Fibroblast of lung (primary cell): Measurements from ENCODE around the gene CARD18. TPM values are rescaled to one million over a fixed set of nuclear protein-coding genes. Genes with fewer than 3 reads are reported as not detected.
A peak's percentile ranks its signal among the peaks of the same experiment; 100 is the strongest.

ENCODE experiments used
- DNase-seq, 2 donors: peaks; one replicate each; pipeline versions ENCODE4 v3.0.0 to v3.0.0-alpha.2; 2010; ENCODE audit warnings: low read depth in 2 of 2
- H2AFZ ChIP-seq: 2 replicates; pipeline ENCODE4 v1.5.1; 2012; ENCODE audit warnings: low read length, control low read depth, inconsistent platforms
- H3K27ac ChIP-seq: 2 replicates; pipeline ENCODE4 v1.5.1; 2011; ENCODE audit warnings: low read length, control low read depth; ENCODE audit not compliant: insufficient read depth
- H3K27me3 ChIP-seq: 2 replicates; pipeline ENCODE4 v1.5.1; 2011; ENCODE audit warnings: mild to moderate bottlenecking, low read length; ENCODE audit not compliant: control insufficient read depth, insufficient read depth
- H3K36me3 ChIP-seq: 2 replicates; pipeline ENCODE4 v1.5.1; 2011; ENCODE audit warnings: low read length; ENCODE audit not compliant: control insufficient read depth, insufficient read depth
- H3K4me1 ChIP-seq: 2 replicates; pipeline ENCODE4 v1.5.1; 2011; ENCODE audit warnings: low read length; ENCODE audit not compliant: control insufficient read depth, insufficient read depth; ENCODE audit errors: extremely low read depth
- H3K4me2 ChIP-seq: 2 replicates; pipeline ENCODE4 v1.5.1; 2011; ENCODE audit warnings: low read length, control low read depth; ENCODE audit not compliant: insufficient read depth; ENCODE audit errors: extremely low read depth
- H3K4me3 ChIP-seq, 4 experiments: fragments of 200-600 bp in 1 of 4; sonication (generic) in 1 of 4; replicated peaks in 1 of 4; 2 replicates each; pipeline ENCODE4 v1.5.1; 2011 to 2016; ENCODE audit warnings: low read length in 4 of 4, low read depth in 3 of 4, mild to moderate bottlenecking in 3 of 4, control low read depth in 2 of 4, inconsistent platforms in 1 of 4, mixed read lengths in 1 of 4; ENCODE audit not compliant: insufficient read depth in 1 of 4; ENCODE audit errors: control extremely low read depth in 1 of 4
- H3K79me2 ChIP-seq: 2 replicates; pipeline ENCODE4 v1.5.1; 2012; ENCODE audit warnings: mild to moderate bottlenecking, low read length, inconsistent platforms; ENCODE audit not compliant: control insufficient read depth, insufficient read depth
- H3K9ac ChIP-seq: 2 replicates; pipeline ENCODE4 v1.5.1; 2011; ENCODE audit warnings: mild to moderate bottlenecking, low read length, control low read depth; ENCODE audit not compliant: insufficient read depth
- H3K9me3 ChIP-seq: 2 replicates; pipeline ENCODE4 v1.5.1; 2012; ENCODE audit warnings: low read depth, low read length; ENCODE audit not compliant: control insufficient read depth, insufficient read depth
- H4K20me1 ChIP-seq: 2 replicates; pipeline ENCODE4 v1.5.1; 2011; ENCODE audit warnings: low read length; ENCODE audit not compliant: control insufficient read depth, insufficient read depth; ENCODE audit errors: extremely low read depth
- EZH2 ChIP-seq: IDR thresholded peaks from 2 replicates; pipeline ENCODE4 v1.5.1; 2012; ENCODE audit warnings: low read length, control low read depth, mild to moderate bottlenecking; ENCODE audit errors: missing control alignments
- polyA plus RNA-seq, 2 donors: library from polyadenylated mRNA; depleted of rRNA in 1 of 2; stranded (reverse) in 1 of 2; unstranded in 1 of 2; fragments of >200 nt; gene quantifications; 2 replicates each; pipeline ENCODE4 v1.2.1, GENCODE V29; 2011 to 2012; ENCODE audit warnings: missing spikeins in 1 of 2
- total RNA-seq: library from RNA; depleted of rRNA; stranded (reverse); fragments of >200 nt; gene quantifications from 2 replicates; pipeline ENCODE4 v1.2.1, GENCODE V29; 2014
- TF ChIP-seq, protein P1 (sequence below), 2 donors: IDR thresholded peaks in 1 of 2; conservative IDR thresholded peaks in 1 of 2; 1 replicate in 1 of 2; 2 replicates in 1 of 2; pipeline ENCODE4 v1.5.1; 2011 to 2012; ENCODE audit warnings: low read length in 2 of 2, control low read depth in 1 of 2, inconsistent platforms in 1 of 2, low read depth in 1 of 2, mild to moderate bottlenecking in 1 of 2

CARD18 gene
- total and polyA plus RNA-seq, 2 donors (not counting 1 experiment from before 2014, with no cell fraction given) = not detected

DNA sequence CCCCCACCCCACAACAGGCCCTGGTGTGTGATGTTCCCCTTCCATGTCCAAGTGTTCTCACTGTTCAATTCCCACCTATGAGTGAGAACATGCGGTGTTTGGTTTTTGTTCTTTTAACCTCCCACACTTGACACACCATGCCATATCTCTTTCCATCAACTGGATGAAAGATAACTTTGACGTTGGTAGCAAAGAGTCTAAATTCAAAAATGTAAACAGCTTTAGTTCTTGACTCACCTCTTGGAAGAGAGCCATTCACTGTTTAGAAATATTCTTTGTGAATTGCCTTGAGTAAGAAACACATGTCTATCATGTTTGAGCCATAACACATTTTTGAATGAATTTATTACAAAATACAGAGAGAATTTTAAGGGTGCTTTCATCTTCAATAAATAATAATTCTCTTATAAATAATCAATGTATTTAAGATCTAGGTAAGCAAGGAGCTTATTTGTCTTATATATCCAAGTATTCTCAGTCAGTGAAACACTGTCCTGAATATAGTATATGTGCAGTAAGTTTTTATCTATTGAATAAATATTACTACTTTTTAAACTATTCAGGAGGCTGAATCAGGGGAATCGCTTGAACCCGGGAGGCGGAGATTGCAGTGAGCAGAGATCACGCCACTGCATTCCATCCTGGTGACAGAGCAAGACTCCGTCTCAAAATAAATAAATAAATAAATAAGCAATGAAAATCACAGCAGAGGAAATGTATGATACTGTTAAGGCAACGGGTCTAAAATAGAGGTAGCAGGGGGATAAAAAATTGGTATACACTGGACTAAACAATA lies 6.7 kb downstream of the CARD18 start:
- H3K9ac ChIP-seq = no peak overlapping the region
- H3K4me3 ChIP-seq = no peak overlapping the region
- H3K4me2 ChIP-seq = no peak overlapping the region
- TF ChIP-seq, protein P1, sequence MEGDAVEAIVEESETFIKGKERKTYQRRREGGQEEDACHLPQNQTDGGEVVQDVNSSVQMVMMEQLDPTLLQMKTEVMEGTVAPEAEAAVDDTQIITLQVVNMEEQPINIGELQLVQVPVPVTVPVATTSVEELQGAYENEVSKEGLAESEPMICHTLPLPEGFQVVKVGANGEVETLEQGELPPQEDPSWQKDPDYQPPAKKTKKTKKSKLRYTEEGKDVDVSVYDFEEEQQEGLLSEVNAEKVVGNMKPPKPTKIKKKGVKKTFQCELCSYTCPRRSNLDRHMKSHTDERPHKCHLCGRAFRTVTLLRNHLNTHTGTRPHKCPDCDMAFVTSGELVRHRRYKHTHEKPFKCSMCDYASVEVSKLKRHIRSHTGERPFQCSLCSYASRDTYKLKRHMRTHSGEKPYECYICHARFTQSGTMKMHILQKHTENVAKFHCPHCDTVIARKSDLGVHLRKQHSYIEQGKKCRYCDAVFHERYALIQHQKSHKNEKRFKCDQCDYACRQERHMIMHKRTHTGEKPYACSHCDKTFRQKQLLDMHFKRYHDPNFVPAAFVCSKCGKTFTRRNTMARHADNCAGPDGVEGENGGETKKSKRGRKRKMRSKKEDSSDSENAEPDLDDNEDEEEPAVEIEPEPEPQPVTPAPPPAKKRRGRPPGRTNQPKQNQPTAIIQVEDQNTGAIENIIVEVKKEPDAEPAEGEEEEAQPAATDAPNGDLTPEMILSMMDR (conservative IDR thresholded peaks at IDR 0.05 in 1 of 2, IDR thresholded peaks at IDR 0.05 in 1 of 2; ENCODE audit: low read depth in 1 of 2, low read length in 2 of 2) = no peak
- no peaks in the 10 kb centered on the region for H4K20me1 ChIP-seq
- no peaks in the 10 kb centered on the region for H3K36me3 ChIP-seq
- H3K27ac ChIP-seq = no peak overlapping the region
- H3K4me1 ChIP-seq = peaks cover 2% of the 10 kb centered on the region
- no peak overlapping the region for H2AFZ ChIP-seq
- H3K79me2 ChIP-seq = no peaks in the 10 kb centered on the region
- peak; percentile 72 to 86 for DNase-seq
- no peaks in the 10 kb centered on the region for H3K9me3 ChIP-seq
- no peaks in the 10 kb centered on the region for H3K27me3 ChIP-seq

DNA sequence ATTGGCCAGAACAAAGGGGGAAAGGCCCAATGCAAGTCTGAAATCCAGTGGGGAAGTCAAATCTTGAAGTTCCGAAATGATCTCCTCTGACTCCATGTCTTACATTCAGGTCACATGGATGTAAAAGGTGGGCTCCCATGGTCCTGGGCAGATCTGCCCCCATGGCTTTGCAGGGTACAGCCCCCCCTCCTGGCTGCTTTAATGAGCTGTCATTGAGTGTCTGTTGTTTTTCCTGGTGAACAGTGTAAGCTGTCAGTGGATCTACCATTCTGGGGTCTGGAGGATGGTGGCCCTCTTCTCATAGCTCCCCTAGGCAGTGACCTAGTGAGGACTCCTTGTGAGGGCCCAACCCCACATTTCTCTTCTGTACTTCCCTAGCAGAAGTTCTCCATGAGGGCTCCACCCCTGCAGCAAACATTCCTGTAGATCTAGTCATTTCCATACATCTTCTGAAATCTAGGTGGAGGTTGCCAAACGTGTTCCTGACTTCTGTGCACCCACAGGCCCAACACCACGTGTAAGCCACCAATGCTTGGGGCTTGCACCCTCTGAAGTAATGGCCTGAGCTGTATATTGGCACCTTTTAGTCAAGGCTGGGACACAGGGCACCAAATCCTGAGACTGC lies 9.3 kb downstream of the CARD18 start:
- no peaks in the 10 kb centered on the region for H3K9me3 ChIP-seq
- no peaks in the 10 kb centered on the region for H3K4me1 ChIP-seq
- H3K36me3 ChIP-seq = no peaks in the 10 kb centered on the region
- H3K79me2 ChIP-seq = no peaks in the 10 kb centered on the region
- H3K27ac ChIP-seq = no peak overlapping the region
- no peak overlapping the region for H3K9ac ChIP-seq
- no peaks in the 10 kb centered on the region for H4K20me1 ChIP-seq
- no peak for DNase-seq
- TF ChIP-seq, protein P1 (conservative IDR thresholded peaks at IDR 0.05 in 1 of 2, IDR thresholded peaks at IDR 0.05 in 1 of 2; ENCODE audit: low read depth in 1 of 2, low read length in 2 of 2) = no peak
- TF ChIP-seq EZH2 = no peak
- H3K27me3 ChIP-seq = no peaks in the 10 kb centered on the region
- H3K4me2 ChIP-seq = no peak overlapping the region
- H2AFZ ChIP-seq = no peak overlapping the region
- no peak overlapping the region for H3K4me3 ChIP-seq

DNA sequence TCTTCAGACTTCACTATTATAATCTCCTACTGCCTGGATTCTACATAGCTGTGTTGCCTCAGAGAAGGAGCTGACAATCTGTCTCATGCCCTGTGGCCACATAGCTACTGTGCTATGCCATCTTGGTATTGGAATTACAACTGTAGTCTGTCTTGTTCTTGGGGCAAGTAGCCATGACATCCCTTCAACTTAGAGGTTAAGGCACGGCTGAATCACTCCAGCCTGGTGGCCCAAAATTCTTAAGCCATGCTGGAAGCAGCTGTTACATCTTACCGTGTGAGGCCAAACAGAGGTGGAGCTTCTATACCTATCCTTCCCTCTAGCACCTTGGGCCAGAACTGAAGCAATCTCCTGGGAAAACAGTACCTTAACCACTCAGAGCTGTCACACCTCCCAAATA lies 14.8 kb downstream of the CARD18 start:
- H3K27me3 ChIP-seq = no peaks in the 10 kb centered on the region
- H3K4me2 ChIP-seq = no peak overlapping the region
- TF ChIP-seq EZH2 = no peak
- TF ChIP-seq, protein P1 (conservative IDR thresholded peaks at IDR 0.05 in 1 of 2, IDR thresholded peaks at IDR 0.05 in 1 of 2; ENCODE audit: low read depth in 1 of 2, low read length in 2 of 2) = no peak
- H3K27ac ChIP-seq = no peak overlapping the region
- H3K79me2 ChIP-seq = no peaks in the 10 kb centered on the region
- no peaks in the 10 kb centered on the region for H3K36me3 ChIP-seq
- H3K4me3 ChIP-seq = no peak overlapping the region
- H3K9me3 ChIP-seq = no peaks in the 10 kb centered on the region
- H4K20me1 ChIP-seq = no peaks in the 10 kb centered on the region
- no peaks in the 10 kb centered on the region for H3K4me1 ChIP-seq
- no peak for DNase-seq
- no peak overlapping the region for H3K9ac ChIP-seq
- H2AFZ ChIP-seq = no peak overlapping the region
